Measurements from ENCODE around the gene MGMT.

The MGMT gene

DNA sequence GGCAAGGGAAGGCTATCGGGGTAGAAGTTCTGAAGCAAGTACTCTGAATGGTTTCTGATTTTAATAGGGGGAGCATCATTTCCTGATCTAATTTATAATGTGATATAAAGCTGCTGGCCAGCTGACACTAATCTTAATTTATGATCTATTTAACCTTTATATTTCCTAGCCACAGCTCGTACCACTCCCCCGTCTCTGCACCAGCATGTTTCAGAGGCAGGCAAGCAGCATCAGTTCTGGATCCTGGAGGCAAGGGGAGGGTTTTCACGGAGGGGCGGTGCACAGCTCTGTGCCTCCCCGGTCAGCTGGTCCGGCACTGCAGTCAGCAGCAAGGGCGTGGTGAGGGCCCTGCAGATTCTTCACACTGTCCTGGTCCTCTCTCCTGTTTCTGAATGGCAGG lies 30.0 kb downstream of the MGMT start:
- no peak for DNase-seq

DNA sequence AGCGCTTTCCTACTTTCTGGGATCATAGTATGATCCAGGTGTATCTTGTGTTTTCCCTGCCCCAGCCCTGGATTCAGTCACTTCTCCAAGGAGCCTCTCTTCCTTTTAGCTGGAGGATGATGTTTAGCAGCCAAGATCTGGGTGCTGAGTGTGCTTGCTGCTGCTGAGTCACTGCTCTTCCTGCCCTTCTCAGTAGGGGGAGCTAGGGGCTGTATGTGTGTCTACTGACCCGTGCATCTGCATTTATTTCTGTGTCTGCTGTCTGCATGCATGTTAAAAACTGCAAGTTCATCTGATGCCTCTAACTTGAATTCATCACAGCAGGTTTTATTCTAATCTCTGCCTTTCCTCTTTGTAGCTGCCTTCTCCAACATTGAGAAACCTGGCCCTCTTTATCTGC lies 31.6 kb downstream of the MGMT start:
- no peak for DNase-seq

DNA sequence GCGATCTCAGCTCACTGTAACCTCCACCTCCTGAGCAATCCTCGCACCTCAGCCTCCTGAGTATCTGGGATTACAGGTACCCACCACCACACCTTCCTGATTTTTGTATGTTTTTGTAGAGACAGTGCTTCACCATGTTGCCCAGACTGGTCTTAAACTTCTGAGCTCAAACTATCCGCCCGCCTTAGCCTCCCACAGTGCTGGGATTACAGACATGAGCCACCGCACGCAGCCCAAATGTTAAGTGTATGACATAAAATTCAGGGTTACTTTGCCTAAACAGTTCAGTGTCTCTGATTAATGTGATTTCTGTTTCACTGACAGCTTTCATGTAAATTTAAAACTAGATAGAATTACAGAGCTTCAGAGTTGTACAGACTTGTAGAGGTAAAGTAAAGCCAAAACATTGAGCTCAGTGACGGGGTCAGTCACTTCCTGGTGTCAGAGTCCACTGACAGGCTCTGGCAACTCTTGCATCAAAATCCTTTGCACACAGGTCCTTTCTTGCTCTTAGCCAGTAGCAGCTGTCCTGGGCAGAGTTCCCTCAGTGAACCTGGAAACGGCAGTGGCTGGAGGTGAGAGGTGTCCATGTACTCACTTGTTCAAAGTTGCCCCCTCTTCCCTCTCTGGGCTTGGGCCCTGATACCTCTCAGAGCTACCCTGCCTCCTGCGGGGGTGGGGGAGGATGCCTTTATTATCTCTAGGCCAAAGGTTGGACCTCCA lies 33.7 kb downstream of the MGMT start:
- DNase-seq = no peak

DNA sequence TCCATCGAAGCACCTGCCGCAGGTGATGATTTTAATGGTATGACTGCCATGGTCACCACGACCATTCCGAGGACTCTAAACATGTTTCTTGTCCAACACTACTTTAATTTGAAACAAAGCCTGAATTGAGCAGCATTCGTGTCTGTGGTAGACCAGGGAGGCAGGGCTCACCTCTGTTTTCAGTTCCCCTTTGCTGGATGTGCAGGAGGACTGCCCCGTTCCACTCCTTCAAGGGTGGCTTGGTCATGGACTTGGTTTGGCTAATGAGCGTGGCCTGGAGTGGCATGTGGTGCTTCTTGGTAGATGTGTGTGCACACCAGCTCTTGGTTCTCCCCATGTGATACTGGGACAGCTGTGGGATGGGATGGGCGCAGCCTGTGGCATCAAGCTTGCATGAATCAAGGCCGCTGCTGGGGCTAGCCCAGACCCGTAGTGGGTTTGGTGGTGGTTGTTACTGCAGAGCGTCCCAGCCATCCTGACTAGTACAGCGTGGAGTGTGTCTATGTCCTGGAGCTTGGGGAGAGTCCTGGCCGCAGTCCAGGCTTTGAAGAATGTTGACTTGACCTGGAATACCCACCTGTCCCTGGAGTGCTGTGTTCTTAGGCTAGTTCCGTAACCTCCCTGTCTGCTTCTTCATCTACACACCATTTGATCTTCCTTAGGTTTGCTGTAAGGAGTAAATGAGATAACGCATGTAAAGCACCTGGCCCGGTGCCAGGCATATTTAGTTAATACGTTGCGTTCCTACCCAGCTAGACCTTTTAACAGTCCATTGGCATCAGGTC lies 34.8 kb downstream of the MGMT start:
- no peak for DNase-seq

DNA sequence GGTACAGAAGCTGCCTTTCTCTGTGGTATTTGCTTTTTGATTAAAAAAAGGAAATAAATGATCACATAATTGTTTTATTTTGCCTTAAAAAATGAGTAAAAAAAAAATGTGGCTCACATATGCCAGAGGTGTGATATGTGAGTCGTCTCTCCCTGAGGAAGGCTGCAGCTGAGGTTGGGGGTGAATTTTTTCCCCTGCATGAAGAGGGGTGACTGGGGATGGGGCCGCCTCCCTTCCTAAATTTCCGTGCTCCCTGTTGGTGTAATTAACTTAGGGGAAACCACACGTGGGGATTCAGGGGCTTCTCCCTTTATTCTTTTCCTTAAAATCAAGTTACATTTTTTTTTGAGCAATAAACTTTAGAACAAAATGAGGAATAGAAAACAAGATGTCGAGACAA lies 35.4 kb downstream of the MGMT start:
- DNase-seq = no peak

DNA sequence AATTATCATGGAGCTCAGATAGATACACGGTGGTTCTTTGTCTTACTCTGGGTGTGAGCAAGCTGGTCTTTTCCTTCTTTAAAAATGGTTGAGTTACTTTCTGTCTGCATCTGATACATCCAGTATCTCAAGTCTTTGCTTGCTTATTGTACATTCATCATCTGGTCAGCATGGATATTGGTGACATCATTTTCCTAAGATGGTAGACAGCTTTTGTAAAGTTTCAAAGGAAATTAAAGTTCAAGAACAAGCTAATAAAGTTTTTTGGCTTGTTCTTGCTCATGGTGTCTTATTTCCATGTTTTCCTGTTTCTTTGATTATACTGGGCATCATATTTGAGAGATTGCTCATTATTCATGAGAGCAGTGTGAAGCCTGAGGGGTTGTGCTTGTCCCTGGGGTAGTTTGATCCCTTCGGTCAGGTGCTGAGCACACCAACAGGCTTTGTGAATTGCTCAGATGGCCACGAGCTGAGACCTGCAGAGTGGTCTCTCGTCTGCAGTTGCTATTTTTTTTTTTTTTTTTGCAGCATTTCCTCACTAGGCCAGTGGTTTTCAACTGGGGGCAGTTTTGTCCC lies 38.5 kb downstream of the MGMT start:
- no peak for DNase-seq

DNA sequence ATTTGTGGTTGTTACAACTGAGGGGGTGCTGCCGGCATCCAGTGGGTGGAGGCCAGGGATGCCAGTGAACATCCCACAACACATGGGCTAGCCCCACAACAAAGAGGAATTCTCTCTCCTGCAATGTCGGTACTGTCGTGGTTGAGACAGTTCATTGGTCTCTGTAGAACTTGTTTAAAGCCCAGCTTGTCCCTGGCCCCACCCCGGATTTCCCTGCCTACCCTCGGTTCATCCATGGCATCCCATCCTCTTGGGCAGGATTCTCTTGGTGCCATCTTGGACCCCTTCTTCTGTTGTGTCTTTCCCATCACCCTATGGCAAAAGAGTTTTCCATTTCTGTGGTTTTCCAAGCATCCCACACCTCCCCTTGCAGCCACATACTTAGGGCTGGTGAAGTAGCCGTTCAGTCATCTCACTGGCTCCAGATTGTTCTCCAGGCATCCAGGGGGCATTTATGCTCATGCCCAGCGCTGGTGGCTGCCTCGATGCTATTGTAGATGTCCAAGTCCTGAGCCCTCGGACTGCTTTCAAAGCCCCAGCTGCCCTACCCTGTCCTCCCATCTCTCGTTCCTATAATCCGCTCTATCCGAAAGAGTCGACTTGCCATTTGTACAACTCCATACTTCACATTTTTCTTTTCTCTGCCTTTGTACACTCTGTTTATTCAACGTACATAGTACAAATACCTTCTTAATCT lies 39.2 kb downstream of the MGMT start:
- DNase-seq = no peak

DNA sequence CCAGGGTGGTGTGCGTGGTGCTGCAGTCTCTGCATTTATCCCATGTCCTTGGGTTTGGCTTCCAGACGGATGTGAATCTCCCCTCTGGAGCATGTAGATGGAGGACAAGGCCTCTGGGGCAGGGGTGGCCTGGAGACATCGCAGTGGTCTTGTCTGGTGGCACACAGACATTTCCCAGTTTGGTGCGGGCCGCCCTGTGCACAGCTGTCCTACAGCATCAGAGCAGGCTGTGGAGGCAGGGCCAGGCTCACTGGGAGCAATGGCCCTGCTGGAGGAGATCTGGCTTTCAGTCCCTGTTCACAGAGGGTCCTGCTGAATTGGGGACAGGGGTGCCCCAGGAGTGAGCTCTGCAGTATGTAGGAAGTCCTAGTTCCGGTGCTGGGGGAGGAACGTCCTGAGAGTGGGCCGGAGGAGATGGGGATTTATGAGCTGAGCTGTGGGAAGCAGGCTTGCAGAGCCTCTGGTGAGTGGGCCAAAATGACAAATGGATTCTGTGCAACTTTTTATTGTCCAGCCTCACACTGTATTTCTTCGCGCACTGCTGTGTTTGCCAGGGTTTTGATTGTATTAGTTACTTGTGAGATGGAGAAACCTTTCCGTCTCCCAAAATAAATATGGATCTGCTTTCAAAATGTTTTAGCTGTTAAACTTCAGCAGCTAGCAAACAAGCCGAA lies 40.3 kb downstream of the MGMT start:
- no peak for DNase-seq

DNA sequence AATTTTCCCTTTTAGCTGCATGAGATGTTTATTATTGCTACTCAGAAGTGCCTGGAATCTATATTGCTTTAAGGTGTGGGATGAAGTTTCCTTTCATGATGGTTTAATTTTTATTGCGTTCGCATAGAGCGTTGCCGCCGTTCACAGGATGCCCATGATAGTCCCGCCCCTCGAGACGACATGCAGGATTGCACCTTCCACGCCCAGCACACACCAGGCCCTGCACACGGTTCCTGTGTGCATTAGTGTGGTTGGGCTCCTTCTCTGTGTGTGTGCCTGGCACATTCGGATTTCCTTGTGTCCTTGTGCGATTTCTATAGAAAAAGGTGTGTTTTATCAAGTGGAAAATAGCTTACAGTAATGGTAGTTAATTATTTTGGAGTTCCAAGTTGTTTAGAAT lies 42.1 kb downstream of the MGMT start:
- DNase-seq = no peak

DNA sequence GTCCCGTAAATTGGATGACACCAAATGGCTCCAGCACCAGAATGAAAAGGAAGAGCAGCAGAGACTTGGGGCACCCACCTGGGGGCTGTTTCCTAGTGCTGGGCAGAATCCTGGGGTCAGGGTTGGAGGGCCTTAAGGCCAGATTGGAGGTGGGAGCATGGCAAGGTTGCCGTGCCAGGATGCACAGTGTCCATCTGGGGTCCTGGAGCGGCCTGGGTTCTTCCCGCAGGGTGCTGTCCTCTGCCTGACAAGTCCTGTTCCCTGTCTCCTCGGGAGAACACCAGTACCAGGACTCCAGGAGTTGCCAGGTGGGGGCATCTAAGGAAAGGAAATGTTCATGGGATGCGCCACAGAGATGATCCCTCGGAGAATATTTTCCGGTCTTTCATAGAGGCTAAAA lies 42.8 kb downstream of the MGMT start:
- no peak for DNase-seq

DNA sequence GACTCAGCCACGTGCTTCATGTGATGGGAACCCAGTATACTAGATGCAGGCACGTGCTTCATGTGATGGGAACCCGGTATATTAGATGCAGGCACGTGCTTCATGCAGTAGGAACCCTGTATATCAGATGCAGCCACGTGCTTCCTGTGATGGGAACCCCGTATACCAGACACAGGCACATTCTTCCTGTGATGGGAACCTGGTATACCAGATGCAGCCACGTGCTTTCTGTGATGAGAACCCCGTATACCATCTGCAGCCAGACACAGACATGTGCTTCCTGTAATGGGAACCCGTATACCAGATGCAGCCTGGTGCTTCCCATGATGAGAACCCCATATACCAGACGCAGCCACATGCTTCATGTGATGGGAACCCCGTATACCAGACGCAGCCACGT lies 44.0 kb downstream of the MGMT start:
- DNase-seq = no peak

DNA sequence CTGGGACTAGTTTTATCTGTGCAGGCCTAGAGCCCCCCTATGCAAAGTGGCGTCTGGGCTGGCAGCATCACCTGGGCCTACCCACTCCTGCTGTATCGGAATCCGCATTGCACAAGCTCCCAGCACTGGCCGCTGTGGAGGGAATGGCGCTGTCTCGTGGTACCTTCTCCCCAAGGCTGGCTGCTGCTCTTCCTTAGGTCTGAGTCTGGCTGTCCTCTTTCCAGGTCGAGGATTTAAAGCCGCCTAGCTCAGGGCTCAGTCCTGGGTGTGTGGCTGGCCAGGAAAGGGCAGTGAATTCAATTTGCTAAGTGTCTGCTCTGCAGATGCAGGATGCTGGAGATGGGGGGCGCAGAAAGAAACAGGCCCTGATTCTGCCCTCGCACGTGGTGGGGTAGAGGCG lies 44.7 kb downstream of the MGMT start:
- DNase-seq = no peak

DNA sequence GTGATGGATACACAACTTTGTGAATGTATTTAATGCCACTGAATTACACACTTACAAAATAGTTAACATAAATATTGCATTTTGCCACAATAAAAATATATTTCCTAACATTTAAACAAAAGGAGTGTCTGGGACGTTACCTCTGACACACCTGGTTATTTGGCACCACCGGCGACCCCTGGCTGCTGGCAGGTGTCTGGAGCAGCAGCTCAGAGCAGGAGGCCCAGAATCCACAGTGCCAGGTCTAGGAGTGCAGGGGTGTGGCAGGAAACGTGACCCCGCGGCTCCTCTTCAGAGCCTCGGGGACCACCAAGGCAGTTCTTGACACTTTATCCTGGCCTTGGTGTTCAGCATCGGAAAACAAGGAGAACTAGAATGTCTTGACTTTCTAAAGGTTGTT lies 46.3 kb downstream of the MGMT start:
- no peak for DNase-seq

DNA sequence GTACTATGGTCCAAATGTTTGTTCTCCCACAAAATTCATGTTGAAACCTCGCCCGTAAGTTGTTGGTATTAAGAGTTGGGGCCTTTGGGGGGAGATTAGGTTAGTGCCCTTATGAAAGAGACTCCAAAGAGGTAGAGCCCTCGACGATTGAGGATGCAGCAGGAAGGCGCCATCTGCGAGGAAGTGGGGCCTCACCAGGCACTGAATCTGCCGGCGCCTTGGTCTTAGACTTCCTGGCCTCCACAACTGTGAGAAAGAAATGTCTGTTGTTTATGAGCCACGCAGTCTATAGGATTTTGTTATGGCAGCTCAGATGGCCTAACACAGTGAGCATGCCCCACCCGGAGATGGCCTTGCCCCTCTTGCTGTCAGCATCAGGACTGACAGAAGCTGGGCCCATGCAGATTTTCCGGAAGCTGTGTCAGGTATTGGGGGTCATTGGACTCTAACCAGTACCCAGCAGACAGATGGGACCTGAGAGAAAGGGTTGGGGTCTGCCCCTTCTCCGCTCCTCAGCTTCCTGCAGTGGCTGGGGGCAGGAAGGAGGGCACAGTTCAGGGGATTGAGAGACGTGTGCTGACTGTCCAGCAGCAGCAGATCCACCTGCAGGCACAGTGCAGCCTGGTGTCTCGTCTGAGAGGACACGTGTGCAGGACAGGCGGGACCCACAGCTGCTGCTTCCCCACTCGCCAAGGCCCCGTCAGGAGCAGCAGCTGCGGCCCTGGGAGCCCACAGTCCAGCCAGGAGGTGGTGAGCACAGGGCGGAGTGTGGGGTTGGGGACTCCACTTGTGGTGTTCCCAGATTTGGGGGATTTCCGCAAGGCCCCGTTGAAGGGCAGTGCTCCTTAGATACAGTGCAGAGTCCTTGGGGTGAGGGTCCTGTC lies 47.8 kb downstream of the MGMT start:
- no peak for DNase-seq

DNA sequence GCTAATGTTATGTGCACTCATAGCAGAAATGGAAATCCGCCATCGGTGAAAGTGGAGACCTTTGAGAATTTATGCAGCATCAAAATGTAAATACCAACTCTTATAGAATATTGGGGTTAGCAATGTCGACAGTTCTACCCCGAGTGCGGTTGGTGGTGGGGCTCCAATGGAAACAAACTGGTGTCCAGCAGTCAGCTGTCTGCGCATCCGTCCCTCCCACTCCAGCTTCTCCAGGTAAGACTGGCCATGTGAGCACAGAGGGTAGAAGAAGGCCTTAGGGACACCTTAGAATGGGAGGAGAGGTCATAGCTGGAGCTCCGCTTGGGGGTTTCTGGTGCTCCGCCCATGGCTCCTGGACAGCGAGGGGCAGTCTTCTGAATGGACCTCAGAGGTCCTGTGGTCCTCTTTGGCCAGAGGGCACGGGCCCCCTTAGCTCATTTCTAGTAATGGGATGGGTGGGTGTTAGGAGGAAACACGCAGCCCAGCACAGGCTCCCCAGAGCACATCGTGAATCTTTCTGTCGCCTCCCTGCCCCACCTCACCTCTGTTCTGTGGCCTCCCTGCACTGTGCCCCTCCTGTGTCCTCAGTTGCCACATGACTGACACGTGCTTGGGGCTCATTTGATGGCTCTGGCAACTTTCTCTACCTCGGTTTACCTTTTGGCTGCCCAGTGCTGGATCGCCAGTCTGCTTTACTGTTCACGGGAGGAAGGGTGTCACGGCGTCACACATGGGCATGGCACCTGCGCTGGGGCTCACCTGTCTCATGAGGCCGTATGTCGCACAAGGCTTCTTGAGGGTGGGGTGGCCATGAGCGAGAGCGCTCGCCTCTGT lies 50.0 kb downstream of the MGMT start:
- DNase-seq = no peak

DNA sequence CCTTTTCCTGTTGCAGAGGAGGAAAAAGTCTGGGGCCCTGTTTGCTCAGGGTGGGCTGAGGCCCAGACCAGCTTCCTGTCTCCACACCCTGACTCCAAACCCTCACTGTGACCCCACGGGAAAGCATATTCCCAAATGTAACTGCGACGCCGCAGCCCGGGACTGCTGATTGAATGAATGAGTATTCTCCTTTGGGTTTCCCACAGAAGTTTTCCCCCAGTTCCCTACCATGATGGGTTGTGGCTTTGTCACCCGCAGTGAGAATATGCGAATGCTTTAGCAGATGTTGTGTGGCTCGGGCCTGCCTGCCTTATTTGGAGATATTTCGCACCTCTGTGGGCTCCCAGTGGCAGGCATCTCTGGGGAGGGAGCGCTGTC lies 50.6 kb downstream of the MGMT start:
- DNase-seq = no peak

DNA sequence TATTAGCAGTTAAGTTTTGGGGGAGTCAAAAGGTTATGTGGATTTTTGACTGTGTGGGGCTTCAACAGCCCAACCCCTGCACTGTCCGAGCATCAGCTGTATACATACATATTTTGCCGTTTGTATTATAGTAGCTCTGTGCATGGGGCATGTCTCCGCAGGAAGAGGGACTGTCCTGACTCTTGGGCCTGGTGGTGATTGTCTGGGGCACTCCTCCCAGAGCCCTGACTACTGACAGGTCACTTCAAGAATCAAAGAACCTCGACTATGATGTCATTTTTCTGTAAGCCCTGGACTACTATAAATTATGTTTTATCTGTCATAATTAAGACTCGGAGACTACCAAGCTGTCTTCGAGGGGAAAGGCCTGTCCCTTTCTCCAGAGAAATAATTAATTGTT lies 51.8 kb downstream of the MGMT start:
- DNase-seq = no peak

DNA sequence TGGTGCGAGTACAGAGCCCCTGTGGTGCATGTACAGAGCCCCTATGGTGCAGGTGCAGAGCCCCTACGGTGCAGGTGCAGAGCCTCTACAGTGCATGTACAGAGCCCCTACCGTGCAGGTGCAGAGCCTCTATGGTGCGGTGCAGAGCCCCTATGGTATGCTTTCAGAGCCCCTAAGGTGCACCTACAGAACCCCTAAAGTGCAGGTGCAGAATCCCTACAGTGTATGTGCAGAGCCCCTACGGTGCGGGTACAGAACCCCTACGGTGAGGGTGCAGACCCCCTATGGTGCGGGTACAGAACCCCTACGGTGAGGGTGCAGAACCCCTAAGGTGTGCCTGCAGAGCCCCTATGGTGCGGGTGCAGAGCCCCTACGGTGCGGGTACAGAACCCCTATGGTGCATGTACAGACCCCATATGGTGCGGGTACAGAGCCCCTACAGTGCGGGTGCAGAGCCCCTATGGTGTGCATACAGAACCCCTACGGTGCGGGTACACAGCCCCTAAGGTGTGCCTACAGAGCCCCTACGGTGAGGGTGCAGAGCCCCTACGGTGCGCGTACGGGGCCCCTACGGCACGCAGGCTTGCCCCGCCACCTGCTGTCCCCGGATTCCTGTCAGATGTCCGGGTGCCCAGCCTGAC lies 53.5 kb downstream of the MGMT start:
- no peak for DNase-seq

DNA sequence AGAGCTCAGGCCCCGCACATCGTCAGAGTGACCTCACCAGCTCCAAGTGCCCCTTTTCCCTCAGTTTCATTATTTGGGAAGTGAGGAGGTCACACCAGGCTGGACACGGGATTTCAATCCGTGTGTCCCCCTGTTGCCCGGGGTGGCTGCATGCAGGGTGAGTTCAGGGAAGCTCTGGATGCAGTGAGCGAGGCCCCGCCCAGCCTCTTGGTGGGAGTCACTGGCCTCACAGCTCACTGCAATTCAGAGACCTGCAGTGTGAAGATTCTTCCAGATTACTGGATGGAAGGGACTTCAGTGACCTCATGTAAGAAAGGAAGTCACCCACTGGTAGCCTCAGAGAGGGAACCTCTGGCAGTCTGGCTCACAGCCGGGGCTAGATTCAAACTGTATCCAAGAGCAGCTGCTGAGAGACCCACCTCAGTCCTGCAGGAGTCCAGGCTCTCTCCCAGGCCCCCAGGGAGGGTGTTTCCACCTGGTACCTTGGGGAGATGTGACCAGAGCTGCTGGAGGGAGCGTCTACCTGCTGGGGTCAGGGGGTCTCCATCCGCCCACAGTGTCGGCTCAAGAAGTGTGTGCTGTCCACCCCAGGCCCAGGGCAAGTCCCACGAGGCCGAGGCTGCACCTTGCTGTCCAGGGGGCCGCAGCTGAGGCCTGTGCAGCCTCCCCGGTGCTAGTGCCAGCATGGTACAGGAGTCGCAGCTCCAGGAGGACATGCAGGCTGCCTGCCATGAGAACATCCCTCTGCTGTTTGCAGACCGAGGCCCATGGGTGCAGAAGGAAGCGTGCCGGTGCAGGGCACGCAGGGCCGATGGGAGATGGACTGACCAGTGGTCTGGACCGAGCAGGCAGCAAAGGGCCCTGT lies 54.4 kb downstream of the MGMT start:
- DNase-seq = no peak

Data from NCI-H1417 treated with DMSO at 0.1 percent for 48 hours (cell line).